Keratinocyte (primary cell): Measurements from ENCODE around the gene IL17D. TPM values are rescaled to one million over a fixed set of nuclear protein-coding genes. Genes with fewer than 3 reads are reported as not detected.

ENCODE experiments used
- DNase-seq: peaks from one replicate; pipeline ENCODE4 v3.0.0-alpha.2; 2011; ENCODE audit warnings: low read depth, missing footprints, low spot score
- FAIRE-seq: peaks from 2 replicates; lab custom pipeline; 2011; peaks lifted over from hg19 to GRCh38; lab: Jason Lieb, UNC
- H2AFZ ChIP-seq: 2 replicates; pipeline ENCODE4 v1.6.0; 2012; ENCODE audit warnings: low read length, control low read depth, inconsistent platforms; ENCODE audit not compliant: control insufficient read depth
- H3K27ac ChIP-seq: 2 replicates; pipeline ENCODE4 v1.5.1; 2011; ENCODE audit warnings: low read length; ENCODE audit not compliant: control insufficient read depth, insufficient read depth
- H3K27me3 ChIP-seq: 3 replicates; pipeline ENCODE4 v1.6.0; 2011; ENCODE audit warnings: low read length; ENCODE audit not compliant: control insufficient read depth, insufficient read depth; ENCODE audit errors: extremely low read depth
- H3K36me3 ChIP-seq, 2 experiments: 2 replicates in 1 of 2; 3 replicates in 1 of 2; pipeline ENCODE4 v1.5.1; 2011; ENCODE audit warnings: low read length in 2 of 2, mild to moderate bottlenecking in 1 of 2; ENCODE audit not compliant: control insufficient read depth in 2 of 2, insufficient read depth in 2 of 2; ENCODE audit errors: extremely low read depth in 1 of 2
- H3K4me1 ChIP-seq: 3 replicates; pipeline ENCODE4 v1.5.1; 2011; ENCODE audit warnings: low read length; ENCODE audit not compliant: control insufficient read depth, insufficient read depth; ENCODE audit errors: extremely low read depth
- H3K4me2 ChIP-seq: 3 replicates; pipeline ENCODE4 v1.6.0; 2011; ENCODE audit warnings: low read depth, low read length; ENCODE audit not compliant: control insufficient read depth, insufficient read depth; ENCODE audit errors: extremely low read depth
- H3K4me3 ChIP-seq, 3 experiments: fragments of 200-600 bp in 1 of 3; sonication (generic) in 1 of 3; 2 replicates in 2 of 3; 3 replicates in 1 of 3; pipeline ENCODE4 v1.5.1; 2011 to 2016; ENCODE audit warnings: low read length in 3 of 3, mild to moderate bottlenecking in 3 of 3, control low read depth in 2 of 3, inconsistent platforms in 1 of 3, low read depth in 1 of 3, mixed read lengths in 1 of 3, mixed run types in 1 of 3, moderate library complexity in 1 of 3; ENCODE audit not compliant: control insufficient read depth in 2 of 3, insufficient read depth in 2 of 3; ENCODE audit errors: extremely low read depth in 1 of 3
- H3K79me2 ChIP-seq: 2 replicates; pipeline ENCODE4 v1.6.0; 2012; ENCODE audit warnings: low read length; ENCODE audit not compliant: control insufficient read depth, insufficient read depth
- H3K9ac ChIP-seq: 3 replicates; pipeline ENCODE4 v1.6.0; 2011; ENCODE audit warnings: low read length; ENCODE audit not compliant: control insufficient read depth, insufficient read depth; ENCODE audit errors: extremely low read depth
- H3K9me1 ChIP-seq: 3 replicates; pipeline ENCODE4 v1.6.0; 2011; ENCODE audit warnings: low read length; ENCODE audit not compliant: control insufficient read depth, insufficient read depth; ENCODE audit errors: extremely low read depth
- H3K9me3 ChIP-seq: 2 replicates; pipeline ENCODE4 v1.5.1; 2012; ENCODE audit warnings: low read depth, low read length; ENCODE audit not compliant: control insufficient read depth
- H4K20me1 ChIP-seq: 3 replicates; pipeline ENCODE4 v1.6.0; 2011; ENCODE audit warnings: low read length; ENCODE audit not compliant: control insufficient read depth, insufficient read depth; ENCODE audit errors: extremely low read depth
- EZH2 ChIP-seq: IDR thresholded peaks from one replicate; pipeline ENCODE4 v1.6.1; 2012; ENCODE audit warnings: inconsistent platforms, mild to moderate bottlenecking, low read length, moderate library complexity
- dilution Hi-C: fragments of 300-500 bp; cut with MboI; formaldehyde crosslinking; loops from one replicate; pipeline ENCODE4 v1.7.0; 2020; ENCODE audit warnings: low sequenced_read_pairs; ENCODE audit not compliant: extremely low pct_ligation_motif_present
- polyA plus RNA-seq, 5 experiments: library from polyadenylated mRNA; depleted of rRNA in 3 of 5; stranded (reverse) in 3 of 5; stranded (forward) in 1 of 5; unstranded in 1 of 5; fragments of >200 nt; gene quantifications; 1 replicate in 1 of 5; 2 replicates in 3 of 5; 3 replicates in 1 of 5; pipeline versions ENCODE4 v1.2.1 to v1.2.3, GENCODE V29; 2011 to 2012; ENCODE audit warnings: missing spikeins in 2 of 5, low read depth in 1 of 5, low replicate concordance in 1 of 5
- TF ChIP-seq, protein P1 (sequence below), 3 experiments: IDR thresholded peaks in 1 of 3; conservative IDR thresholded peaks in 1 of 3; optimal IDR thresholded peaks in 1 of 3; 2 replicates in 2 of 3; 3 replicates in 1 of 3; pipeline versions ENCODE3 to v1.5.1; 2011; ENCODE audit warnings: low read length in 3 of 3, mild to moderate bottlenecking in 3 of 3, moderate library complexity in 2 of 3, control low read depth in 1 of 3, inconsistent platforms in 1 of 3; ENCODE audit not compliant: insufficient read depth in 2 of 3; ENCODE audit errors: extremely low read depth in 1 of 3

The IL17D gene
- polyA plus RNA-seq, 1 donor (not counting 4 experiments of a cell fraction or from before 2014, with no cell fraction given): 0.09 TPM

DNA sequence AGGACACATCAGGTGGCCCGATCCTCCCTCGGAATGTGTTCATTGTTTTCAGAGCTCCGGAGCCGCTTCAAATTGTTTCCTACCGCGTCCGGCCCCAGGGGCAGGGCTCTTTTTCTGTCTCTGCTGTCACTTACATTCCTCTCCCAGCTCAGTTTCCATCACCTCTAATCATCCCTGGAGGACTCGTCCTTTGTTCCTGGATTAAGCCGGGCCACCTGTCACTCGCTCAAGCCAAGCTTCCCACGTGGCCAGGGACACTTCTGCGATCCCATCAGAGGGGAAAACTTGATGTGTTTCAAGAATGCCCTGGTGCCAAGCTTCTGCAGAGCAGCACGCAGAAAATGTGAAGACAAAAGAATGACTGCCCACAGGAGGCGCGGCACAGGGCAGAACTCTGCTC is 13.5 kb downstream of the IL17D start:
- H2AFZ ChIP-seq: no peak overlapping the region

DNA sequence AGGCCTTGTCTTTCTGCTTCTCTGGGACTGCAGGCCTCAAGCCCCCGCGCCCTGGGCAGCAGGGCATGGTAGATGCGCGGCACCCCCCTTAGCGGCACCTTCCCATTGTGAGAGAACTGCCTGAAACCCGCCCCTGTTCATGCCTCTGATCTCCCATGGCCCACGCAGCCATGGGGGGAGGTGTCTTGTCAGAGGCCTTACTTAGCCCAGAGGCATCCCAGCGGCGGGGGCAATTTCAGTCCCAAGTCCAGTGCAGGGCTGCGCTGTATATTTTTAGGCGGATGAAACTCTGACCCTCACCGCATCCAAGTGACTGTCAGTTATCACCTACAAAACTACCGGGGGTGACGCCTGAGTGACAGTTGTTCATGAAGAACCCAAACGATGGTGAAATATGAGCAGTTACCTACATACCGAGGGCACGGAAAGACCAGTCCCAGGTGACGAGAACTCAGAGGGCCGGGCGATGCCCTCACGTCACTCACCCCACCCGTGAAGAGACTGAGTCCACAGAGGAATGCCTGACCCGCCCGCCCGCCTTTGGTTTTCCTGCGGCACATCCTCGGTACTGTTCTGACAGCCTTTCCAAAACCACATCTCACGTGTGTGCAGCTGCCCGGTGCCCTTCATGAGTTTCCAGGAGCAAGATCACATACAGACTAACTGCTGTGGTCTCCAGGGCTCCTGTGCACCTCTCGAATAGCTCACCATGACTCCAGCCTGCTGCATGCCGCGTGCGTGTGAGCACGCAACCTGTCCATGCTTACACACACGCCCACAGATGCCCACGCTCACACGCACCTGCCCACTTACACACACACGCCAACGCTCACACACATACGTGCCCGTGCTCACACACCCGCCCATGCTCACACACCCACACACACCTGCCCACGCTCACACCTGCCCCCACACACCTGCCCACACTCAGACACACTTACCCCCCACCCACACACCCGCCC is 14.4 kb downstream of the IL17D start:
- no peak for FAIRE-seq

More for the DNA sequence above, 13.5 kb downstream of the IL17D start:
- no peak for TF ChIP-seq EZH2
- TF ChIP-seq, protein P1, sequence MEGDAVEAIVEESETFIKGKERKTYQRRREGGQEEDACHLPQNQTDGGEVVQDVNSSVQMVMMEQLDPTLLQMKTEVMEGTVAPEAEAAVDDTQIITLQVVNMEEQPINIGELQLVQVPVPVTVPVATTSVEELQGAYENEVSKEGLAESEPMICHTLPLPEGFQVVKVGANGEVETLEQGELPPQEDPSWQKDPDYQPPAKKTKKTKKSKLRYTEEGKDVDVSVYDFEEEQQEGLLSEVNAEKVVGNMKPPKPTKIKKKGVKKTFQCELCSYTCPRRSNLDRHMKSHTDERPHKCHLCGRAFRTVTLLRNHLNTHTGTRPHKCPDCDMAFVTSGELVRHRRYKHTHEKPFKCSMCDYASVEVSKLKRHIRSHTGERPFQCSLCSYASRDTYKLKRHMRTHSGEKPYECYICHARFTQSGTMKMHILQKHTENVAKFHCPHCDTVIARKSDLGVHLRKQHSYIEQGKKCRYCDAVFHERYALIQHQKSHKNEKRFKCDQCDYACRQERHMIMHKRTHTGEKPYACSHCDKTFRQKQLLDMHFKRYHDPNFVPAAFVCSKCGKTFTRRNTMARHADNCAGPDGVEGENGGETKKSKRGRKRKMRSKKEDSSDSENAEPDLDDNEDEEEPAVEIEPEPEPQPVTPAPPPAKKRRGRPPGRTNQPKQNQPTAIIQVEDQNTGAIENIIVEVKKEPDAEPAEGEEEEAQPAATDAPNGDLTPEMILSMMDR (optimal IDR thresholded peaks at IDR 0.05 in 1 of 3, IDR thresholded peaks at IDR 0.05 in 1 of 3, conservative IDR thresholded peaks at IDR 0.05 in 1 of 3; ENCODE audit: extremely low read depth in 1 of 3, insufficient read depth in 2 of 3, low read length in 3 of 3): no peak
- FAIRE-seq: no peak
- Histone ChIP-seq H3K9me3 (no peaks in the 10 kb centered on the region), H3K9ac (no peak overlapping the region), H3K27me3 (peaks cover 37% of the 10 kb centered on the region), H3K4me1 (peaks cover 3% of the 10 kb centered on the region), H3K4me2 (no peak overlapping the region), H4K20me1 (no peaks in the 10 kb centered on the region), H3K27ac (no peak overlapping the region), H3K4me3 (no peak overlapping the region), H3K79me2 (no peaks in the 10 kb centered on the region), H3K9me1 (no peaks in the 10 kb centered on the region), H3K36me3 (no peaks in the 10 kb centered on the region)
- DNase-seq: no peak
- dilution Hi-C loops: no loop called here

More for the DNA sequence above, 14.4 kb downstream of the IL17D start:
- dilution Hi-C loops: no loop called here
- no peak overlapping the region for H3K4me2 ChIP-seq
- no peak overlapping the region for H3K4me3 ChIP-seq
- H3K9me3 ChIP-seq: no peaks in the 10 kb centered on the region
- no peak overlapping the region for H3K9ac ChIP-seq
- no peaks in the 10 kb centered on the region for H3K79me2 ChIP-seq
- H3K27ac ChIP-seq: no peak overlapping the region
- no peak for TF ChIP-seq EZH2
- TF ChIP-seq, protein P1 (optimal IDR thresholded peaks at IDR 0.05 in 1 of 3, IDR thresholded peaks at IDR 0.05 in 1 of 3, conservative IDR thresholded peaks at IDR 0.05 in 1 of 3; ENCODE audit: extremely low read depth in 1 of 3, insufficient read depth in 2 of 3, low read length in 3 of 3): no peak
- no peaks in the 10 kb centered on the region for H4K20me1 ChIP-seq
- H3K36me3 ChIP-seq: no peaks in the 10 kb centered on the region
- no peaks in the 10 kb centered on the region for H3K9me1 ChIP-seq
- peaks cover 37% of the 10 kb centered on the region for H3K27me3 ChIP-seq
- peaks cover 4% of the 10 kb centered on the region for H3K4me1 ChIP-seq
- DNase-seq: no peak
- H2AFZ ChIP-seq: no peak overlapping the region
